Erythroblast (primary cell): ENCODE data around the gene BCL2L13.

Source experiments
- GATA1 ChIP-seq: IDR thresholded peaks from 2 replicates; pipeline ENCODE4 v1.6.1; 2011; ENCODE audit warnings: low read depth, mild to moderate bottlenecking, control low read depth, low read length, moderate library complexity
- POLR2A ChIP-seq: IDR thresholded peaks from 2 replicates; pipeline ENCODE4 v1.6.1; 2011; ENCODE audit warnings: mild to moderate bottlenecking, low read length

GRCh38 chr22:17629641-17630040 is 8.9 kb upstream of the BCL2L13 start:
- TF ChIP-seq POLR2A, result no peak
- TF ChIP-seq GATA1, result no peak
